BJ (cell line): ENCODE data around the gene PNKD. TPM values are rescaled to one million over a fixed set of nuclear protein-coding genes. Genes with fewer than 3 reads are reported as not detected.
"Not testable (repeated sequence)": the region's sequence is repeated elsewhere in the genome, so short reads cannot be mapped to it uniquely, and the experiment has no call there.

Experiments used
- CTCF ChIA-PET: fragments of 350-600 bp; formaldehyde crosslinking; extraction: SDS; loops from one replicate; lab custom pipeline; 2021; ENCODE audit warnings: antibody characterized with exemption, inconsistent platforms; lab: Yijun Ruan, JAX
- POLR2A ChIA-PET: fragments of 300-600 bp; sonication (Branson Sonifier 250); formaldehyde crosslinking; extraction: SDS; loops from one replicate; lab custom pipeline; 2021; ENCODE audit warnings: antibody characterized with exemption; lab: Charles Lee
- DNase-seq: peaks from one replicate; pipeline ENCODE4 v3.0.0-alpha.2; 2011; ENCODE audit warnings: low read depth
- H3K27me3 ChIP-seq: 2 replicates; pipeline ENCODE4 v1.6.0; 2011; ENCODE audit warnings: low read length; ENCODE audit not compliant: control insufficient read depth, insufficient read depth
- H3K36me3 ChIP-seq: 2 replicates; pipeline ENCODE4 v1.5.1; 2011; ENCODE audit warnings: low read length; ENCODE audit not compliant: control insufficient read depth, insufficient read depth
- H3K4me3 ChIP-seq: 2 replicates; pipeline ENCODE4 v1.5.1; 2011; ENCODE audit warnings: low read depth, mild to moderate bottlenecking, control low read depth, low read length
- polyA plus RNA-seq: library from polyadenylated mRNA; depleted of rRNA; stranded (reverse); fragments of >200 nt; gene quantifications from 2 replicates; pipeline ENCODE4 v1.2.3, GENCODE V29; 2011
- TF ChIP-seq, protein P1 (sequence below): IDR thresholded peaks from 2 replicates; pipeline ENCODE4 v1.5.1; 2011; ENCODE audit warnings: low read depth, mild to moderate bottlenecking, control low read depth, inconsistent platforms, low read length, moderate library complexity; ENCODE audit not compliant: insufficient read depth

PNKD gene
- polyA plus RNA-seq, 1 experiment, result 54.5 TPM

DNA sequence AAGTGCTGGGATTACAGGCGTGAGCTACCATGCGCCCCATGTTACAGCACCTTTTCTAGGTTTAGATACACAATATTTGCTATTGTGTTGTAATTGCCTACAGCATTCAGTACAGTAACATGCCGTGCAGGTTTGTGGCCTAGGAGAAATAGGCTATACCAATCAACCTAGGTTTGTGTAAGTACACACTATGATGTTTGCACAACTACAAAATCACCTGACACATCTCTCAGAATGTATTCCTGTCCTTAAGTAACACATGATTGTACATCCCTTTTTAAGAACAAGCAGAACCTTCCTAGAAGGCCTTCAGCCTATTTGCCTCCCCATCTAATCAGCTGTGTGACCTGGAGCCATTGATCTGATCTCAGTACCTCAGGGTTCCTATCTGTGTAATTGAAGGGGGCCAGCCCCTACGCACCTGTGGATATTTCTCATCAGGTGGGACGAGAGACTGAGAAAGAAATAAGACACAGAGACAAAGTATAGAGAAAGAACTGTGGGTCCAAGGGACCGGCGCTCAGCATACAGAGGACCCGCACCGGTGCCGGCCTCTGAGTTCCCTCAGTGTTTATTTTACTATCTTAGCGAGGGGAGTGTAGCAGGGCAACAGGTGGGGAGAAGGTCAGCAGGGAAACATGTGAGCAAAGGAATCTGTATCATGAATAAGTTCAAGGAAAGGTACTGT is 40.7 kb downstream of the PNKD start:
- peaks cover 2% of the 10 kb centered on the region; the same call in 1 of the 2 replicates for H3K27me3 ChIP-seq
- no peak overlapping the region for H3K4me3 ChIP-seq
- ChIA-PET POLR2A (no interaction called here), CTCF (interaction anchor here (1.0 to 1.9 kb wide), 2 partner anchors 9 to 13 kb away, joined by 3 to 9 read pairs; no protein-coding TSS in a partner anchor)
- DNase-seq, result no peak
- no peaks in the 10 kb centered on the region for H3K36me3 ChIP-seq
- TF ChIP-seq, protein P1, sequence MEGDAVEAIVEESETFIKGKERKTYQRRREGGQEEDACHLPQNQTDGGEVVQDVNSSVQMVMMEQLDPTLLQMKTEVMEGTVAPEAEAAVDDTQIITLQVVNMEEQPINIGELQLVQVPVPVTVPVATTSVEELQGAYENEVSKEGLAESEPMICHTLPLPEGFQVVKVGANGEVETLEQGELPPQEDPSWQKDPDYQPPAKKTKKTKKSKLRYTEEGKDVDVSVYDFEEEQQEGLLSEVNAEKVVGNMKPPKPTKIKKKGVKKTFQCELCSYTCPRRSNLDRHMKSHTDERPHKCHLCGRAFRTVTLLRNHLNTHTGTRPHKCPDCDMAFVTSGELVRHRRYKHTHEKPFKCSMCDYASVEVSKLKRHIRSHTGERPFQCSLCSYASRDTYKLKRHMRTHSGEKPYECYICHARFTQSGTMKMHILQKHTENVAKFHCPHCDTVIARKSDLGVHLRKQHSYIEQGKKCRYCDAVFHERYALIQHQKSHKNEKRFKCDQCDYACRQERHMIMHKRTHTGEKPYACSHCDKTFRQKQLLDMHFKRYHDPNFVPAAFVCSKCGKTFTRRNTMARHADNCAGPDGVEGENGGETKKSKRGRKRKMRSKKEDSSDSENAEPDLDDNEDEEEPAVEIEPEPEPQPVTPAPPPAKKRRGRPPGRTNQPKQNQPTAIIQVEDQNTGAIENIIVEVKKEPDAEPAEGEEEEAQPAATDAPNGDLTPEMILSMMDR, result no peak

DNA sequence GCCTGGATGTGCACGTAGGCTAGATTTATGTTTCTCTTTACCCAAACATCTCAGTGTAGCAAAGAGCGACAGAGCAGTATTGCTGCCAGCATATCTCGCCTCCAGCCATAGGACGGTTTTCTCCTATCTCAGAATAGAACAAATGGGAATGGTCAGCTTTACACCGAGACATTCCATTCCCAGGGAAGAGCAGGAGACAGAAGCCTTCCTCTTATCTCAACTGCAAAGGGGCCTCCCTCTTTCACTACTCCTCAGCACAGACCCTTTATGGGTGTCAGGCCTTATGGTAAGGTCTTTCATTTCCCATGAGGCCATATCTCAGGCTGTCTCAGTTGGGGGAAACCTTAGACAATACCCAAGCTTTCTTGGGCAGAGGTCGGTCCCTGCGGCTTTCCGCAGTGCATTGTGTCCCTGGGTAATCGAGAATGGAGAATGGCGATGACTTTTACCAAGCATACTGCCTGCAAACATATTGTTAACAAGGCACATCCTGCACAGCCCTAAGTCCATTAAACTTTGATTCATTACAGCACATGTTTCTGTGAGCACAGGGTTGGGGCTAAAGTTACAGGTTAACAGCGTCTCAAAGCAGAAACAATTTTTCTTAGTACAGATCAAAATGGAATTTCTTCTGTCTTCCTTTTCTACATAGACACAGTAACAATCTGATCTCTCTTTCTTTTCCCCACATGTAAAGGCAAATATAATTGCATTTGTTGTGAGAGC is 41.4 kb downstream of the PNKD start:
- DNase-seq, H3K4me3 ChIP-seq, H3K36me3 ChIP-seq, POLR2A ChIA-PET, H3K27me3 ChIP-seq: not testable (repeated sequence)
- CTCF ChIA-PET, result interaction anchor here (1.0 to 1.9 kb wide), 3 partner anchors 10 to 14 kb away, joined by 3 to 10 read pairs (median 9); no protein-coding TSS in a partner anchor

DNA sequence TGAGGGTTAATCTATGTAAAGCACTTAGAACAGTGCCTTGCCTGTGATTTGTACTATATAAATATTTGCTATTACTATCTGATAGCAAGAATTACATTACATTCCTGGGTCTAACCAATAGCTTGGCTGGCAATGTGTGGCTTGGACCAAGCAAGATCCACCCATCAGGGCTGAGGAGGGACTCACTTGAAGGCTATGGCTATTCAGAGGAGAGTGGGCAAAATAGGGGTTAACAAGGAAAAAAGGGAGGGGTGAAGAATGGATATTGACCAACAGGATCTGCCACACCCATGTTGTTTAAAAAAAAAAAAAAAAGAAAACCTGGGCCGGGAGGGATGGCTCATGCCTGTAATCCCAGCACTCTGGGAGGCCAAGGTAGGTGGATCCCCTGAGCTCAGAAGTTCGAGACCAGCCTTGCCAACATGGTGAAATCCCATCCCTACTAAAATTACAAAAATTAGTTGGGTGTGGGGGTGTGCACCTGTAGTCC is 42.0 kb downstream of the PNKD start:
- TF ChIP-seq, protein P1, result no peak
- ChIA-PET CTCF (interaction anchor here (0.6 to 1.3 kb wide), 3 partner anchors 11 to 27 kb away, joined by 3 to 10 read pairs (median 5); no protein-coding TSS in a partner anchor), POLR2A (no interaction called here)
- no peak for DNase-seq
- Histone ChIP-seq H3K36me3 (no peaks in the 10 kb centered on the region), H3K27me3 (no peaks in the 10 kb centered on the region), H3K4me3 (no peak overlapping the region)

DNA sequence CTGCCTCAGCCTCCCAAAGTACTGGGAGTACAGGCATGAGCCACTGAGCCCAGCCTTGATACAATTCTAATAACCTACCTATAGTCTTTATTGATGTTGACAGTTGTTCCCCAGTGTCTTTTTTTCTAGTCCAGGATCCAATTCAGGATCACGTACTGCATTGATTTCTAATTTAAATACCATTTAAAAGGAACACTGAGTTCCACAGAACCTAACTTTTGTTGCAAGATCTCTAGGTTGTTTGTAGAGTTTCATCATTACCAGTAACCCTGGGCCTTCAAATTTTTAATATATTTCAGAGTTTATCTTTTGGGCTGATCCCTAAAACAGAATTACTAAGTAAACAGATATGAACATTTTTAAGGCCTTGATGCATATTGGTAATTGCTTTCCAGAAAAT is 43.0 kb downstream of the PNKD start:
- DNase-seq, result no peak
- Histone ChIP-seq H3K27me3 (no peaks in the 10 kb centered on the region), H3K36me3 (no peaks in the 10 kb centered on the region), H3K4me3 (no peak overlapping the region)
- ChIA-PET POLR2A (no interaction called here), CTCF (no interaction called here)
- TF ChIP-seq, protein P1, result no peak

DNA sequence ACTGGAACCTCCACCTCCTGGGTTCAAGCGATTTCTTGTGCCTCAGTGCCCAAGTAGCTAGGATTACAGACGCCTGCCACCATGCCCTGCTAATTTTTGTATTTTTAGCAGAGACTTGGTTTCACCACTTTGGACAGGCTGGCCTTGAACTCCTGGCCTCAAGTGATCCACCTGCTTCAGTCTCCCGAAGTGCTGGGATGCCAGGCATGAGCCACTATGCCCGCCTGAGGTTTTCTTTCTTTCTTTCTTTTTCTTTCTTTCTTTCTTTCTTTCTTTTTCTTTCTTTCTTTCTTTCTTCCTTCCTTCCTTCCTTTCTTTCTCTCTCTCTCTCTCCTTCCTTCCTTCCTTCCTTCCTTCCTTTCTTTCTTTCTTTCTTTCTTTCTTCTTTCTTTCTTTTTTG is 44.4 kb downstream of the PNKD start:
- H3K36me3 ChIP-seq, H3K4me3 ChIP-seq, POLR2A ChIA-PET, H3K27me3 ChIP-seq, DNase-seq: not testable (repeated sequence)
- CTCF ChIA-PET, result interaction anchor here (0.8 to 1.3 kb wide), 2 partner anchors 13 to 69 kb away, joined by 4 to 8 read pairs; no protein-coding TSS in a partner anchor

DNA sequence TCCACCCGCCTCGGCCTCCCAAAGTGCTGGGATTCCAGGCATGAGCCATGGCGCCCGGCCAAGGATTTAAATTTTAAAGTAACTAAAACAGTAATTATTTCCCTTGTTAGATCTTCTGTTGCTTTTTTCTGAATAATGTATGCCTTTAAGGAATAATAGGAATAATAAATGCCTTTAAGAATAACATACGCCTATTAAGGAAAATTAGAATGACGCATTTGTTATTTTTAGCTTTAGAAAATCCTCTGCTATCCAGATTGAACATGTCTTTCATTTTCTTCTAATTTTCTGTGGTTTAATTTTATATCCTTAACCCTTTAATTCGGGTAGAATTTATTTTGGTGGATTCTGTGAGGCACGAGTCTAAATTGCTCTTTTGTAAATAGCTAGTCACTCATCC is 45.1 kb downstream of the PNKD start:
- Histone ChIP-seq H3K36me3 (no peaks in the 10 kb centered on the region), H3K27me3 (no peaks in the 10 kb centered on the region), H3K4me3 (no peak overlapping the region)
- ChIA-PET POLR2A (no interaction called here), CTCF (interaction anchor here (0.6 to 1.4 kb wide), 5 partner anchors 14 to 1756 kb away, joined by 3 to 8 read pairs (median 4); partner anchors contain the start of gene CATIP)
- DNase-seq, result no peak
- TF ChIP-seq, protein P1, result no peak
